Ovary (tissue), 9 donors: ENCODE results near the gene HNF1A. TPM values are rescaled to one million over a fixed set of nuclear protein-coding genes. Genes with fewer than 3 reads are reported as not detected.

Experiments
- DNase-seq, 5 donors: peaks; one replicate each; pipeline ENCODE4 v3.0.0-alpha.2; 2019 to 2020
- H3K27ac ChIP-seq, 2 donors: fragments of 200-600 bp; one replicate each; pipeline versions ENCODE4 v1.5.1 to v1.8.0; 2019 to 2022
- H3K27me3 ChIP-seq: fragments of 200-600 bp; one replicate; pipeline ENCODE4 v1.8.0; 2022
- H3K36me3 ChIP-seq: fragments of 200-600 bp; sonication (generic); one replicate; pipeline ENCODE4 v1.5.1; 2019
- H3K4me1 ChIP-seq: one replicate; pipeline ENCODE4 v1.8.1; 2013; ENCODE audit warnings: mild to moderate bottlenecking, moderate library complexity; ENCODE audit not compliant: insufficient read depth
- H3K4me3 ChIP-seq: fragments of 200-600 bp; sonication (generic); one replicate; pipeline ENCODE4 v1.5.1; 2017
- H3K9me3 ChIP-seq, 2 donors: fragments of 200-600 bp in 1 of 2; sonication (generic) in 1 of 2; one replicate each; pipeline versions ENCODE4 v1.5.1 to v1.8.1; 2013 to 2019; ENCODE audit warnings: mild to moderate bottlenecking in 1 of 2, moderate library complexity in 1 of 2
- EP300 ChIP-seq: sonication (generic); formaldehyde crosslinking; IDR thresholded peaks from one replicate; pipeline ENCODE4 v1.6.1; 2017; ENCODE audit warnings: antibody characterized with exemption
- POLR2A ChIP-seq: fragments of 450-650 bp; IDR thresholded peaks from one replicate; pipeline ENCODE4 v1.6.1; 2017; ENCODE audit warnings: antibody characterized with exemption, mild to moderate bottlenecking, moderate library complexity
- WGBS, 3 donors: extraction: QIAGEN DNeasy Blood & Tissue Kit in 1 of 3; methylation state at CpG; one replicate each; pipeline versions ENCODE4 v1.1.5 to v1.1.7; 2013 to 2017; 5-methylcytosine and 5-hydroxymethylcytosine counted together
- intact Hi-C, 4 donors: fragments of 100-400 bp; cut with DNase I; formaldehyde crosslinking; loops; one replicate each; pipeline versions ENCODE4 v1.11.0 to v1.15.1; 2022 to 2023
- polyA plus RNA-seq, 2 donors: library from polyadenylated mRNA; stranded (reverse); fragments of 200-250 nt in 1 of 2; fragments of 350-450 nt in 1 of 2; fragmentation: Illumina TruSeq in 1 of 2; extraction: RNeasy Lipid Tissue Mini Kit (QIAGEN cat#74804) in 1 of 2; gene quantifications; one replicate each; pipeline ENCODE4 v1.2.3, GENCODE V29; 2013 to 2014
- total RNA-seq, 7 donors: library from RNA; depleted of rRNA in 2 of 7; stranded (reverse); fragments of >200 nt in 2 of 7; fragmentation: NEBNext Ultra II Directional in 3 of 7; extraction: Animal tissue kit (Norgen Biotek cat#: 25700) in 3 of 7; gene quantifications; one replicate each; pipeline versions ENCODE4 v1.1.0 to v1.2.4, GENCODE V29; 2016 to 2023
- TF ChIP-seq, protein P1 (sequence below), 3 donors: fragments of 450-650 bp in 2 of 3; fragments of 200-600 bp in 1 of 3; IDR thresholded peaks; one replicate each; pipeline versions ENCODE4 v1.5.1 to v1.8.0; 2016 to 2022; ENCODE audit warnings: antibody characterized with exemption in 3 of 3, mild to moderate bottlenecking in 1 of 3
- donor health status: DM: no; HTN: no; CAD: no; lungs with moderate emphysema.
- donor health status: DM: no; HTN: no; CAD: no.
- donor health status: Bipolar disorder and iron deficiency.
- donor health status: DM: yes; HTN: yes; CAD: no.
- donor health status: DM: no; HTN: no; CAD: no.
- donor health status: DM: yes; HTN: yes; CAD: no.

The HNF1A gene
- total and polyA plus RNA-seq, 9 donors: 0.10 to 1.4 (median 0.17) TPM; not detected in 5

DNA sequence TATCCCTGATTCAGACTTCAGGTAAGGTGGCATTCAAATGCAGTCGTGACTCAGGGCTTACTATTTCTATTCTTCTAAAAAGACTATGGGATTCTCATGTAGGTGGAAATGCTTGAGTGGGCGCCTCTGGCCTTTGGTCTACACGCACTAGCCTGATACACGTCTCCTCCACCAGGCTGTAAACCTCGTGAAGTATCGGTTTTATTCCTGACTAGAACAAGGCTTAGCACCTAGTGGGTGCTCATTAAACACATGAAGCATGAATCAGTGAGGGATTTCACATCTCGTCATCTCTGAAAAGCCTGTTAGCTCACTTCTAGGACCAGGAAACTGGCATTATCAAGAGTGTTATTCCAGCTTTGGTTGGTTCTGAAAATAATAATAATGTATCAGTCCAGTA lies 17.7 kb upstream of the HNF1A start:
- Histone ChIP-seq H3K36me3 (no peaks in the 10 kb centered on the region), H3K9me3 (no peaks in the 10 kb centered on the region), H3K27ac (no peak overlapping the region), H3K4me1 (no peaks in the 10 kb centered on the region), H3K27me3 (no peaks in the 10 kb centered on the region), H3K4me3 (no peak overlapping the region)
- no peak for DNase-seq
- WGBS, 3 donors: 72 to 80% (median 79%) methylated on average over 7 of the region's 7 CpGs
- TF ChIP-seq POLR2A (no peak), EP300 (no peak)
- TF ChIP-seq, protein P1, sequence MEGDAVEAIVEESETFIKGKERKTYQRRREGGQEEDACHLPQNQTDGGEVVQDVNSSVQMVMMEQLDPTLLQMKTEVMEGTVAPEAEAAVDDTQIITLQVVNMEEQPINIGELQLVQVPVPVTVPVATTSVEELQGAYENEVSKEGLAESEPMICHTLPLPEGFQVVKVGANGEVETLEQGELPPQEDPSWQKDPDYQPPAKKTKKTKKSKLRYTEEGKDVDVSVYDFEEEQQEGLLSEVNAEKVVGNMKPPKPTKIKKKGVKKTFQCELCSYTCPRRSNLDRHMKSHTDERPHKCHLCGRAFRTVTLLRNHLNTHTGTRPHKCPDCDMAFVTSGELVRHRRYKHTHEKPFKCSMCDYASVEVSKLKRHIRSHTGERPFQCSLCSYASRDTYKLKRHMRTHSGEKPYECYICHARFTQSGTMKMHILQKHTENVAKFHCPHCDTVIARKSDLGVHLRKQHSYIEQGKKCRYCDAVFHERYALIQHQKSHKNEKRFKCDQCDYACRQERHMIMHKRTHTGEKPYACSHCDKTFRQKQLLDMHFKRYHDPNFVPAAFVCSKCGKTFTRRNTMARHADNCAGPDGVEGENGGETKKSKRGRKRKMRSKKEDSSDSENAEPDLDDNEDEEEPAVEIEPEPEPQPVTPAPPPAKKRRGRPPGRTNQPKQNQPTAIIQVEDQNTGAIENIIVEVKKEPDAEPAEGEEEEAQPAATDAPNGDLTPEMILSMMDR (IDR thresholded peaks at IDR 0.05): no peak
- intact Hi-C loops: loop anchor here in 2 of 4 donors (10.0 kb wide), 2 partner anchors 316 to 376 kb away; partner anchors contain the start of genes CABP1 (in 1 of the 2) and POP5 (in 1 of the 2)

DNA sequence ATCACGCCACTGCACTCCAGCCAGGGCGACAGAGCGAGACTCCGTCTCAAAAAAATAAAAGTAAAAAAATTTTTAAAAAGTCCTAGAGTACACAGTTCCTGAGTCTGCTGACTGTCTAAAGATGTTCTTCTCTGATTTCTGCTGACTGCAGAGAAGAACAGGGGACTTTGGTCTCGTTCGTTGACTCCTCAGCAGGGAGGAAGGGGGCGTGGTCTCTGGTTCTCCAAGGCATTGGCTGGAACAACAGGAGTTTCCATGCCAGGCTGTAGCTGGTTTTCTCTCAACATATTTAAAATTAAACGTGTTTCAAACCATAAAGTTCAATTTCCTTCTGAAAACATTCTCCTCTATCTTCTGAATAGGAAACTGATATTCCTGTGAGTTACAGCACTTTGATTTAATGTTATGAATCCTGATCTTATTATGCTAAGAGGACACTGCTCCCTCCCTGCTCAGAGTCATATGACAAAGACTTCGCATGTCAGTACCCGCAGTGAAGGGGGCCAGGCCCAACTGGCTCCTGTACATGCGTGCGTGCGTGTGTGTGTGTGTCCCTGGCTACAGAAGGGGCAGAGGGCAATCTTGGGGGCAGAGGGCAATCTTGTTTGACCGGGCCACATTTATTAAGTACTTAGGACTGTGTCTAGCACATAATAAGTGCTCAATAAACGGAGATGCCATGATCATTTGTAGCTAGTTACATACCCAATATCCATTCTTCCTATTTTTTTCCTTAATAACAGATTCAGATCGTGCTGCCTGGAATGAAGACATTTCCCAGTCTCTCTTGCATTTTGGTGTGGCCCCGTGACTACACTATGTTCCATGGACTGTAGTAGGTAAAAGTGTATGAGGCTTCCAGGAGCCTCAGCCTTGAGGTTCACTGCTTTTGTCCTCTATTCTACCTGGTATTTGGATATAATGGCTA lies 16.5 kb upstream of the HNF1A start:
- no peaks in the 10 kb centered on the region for H3K4me1 ChIP-seq
- H3K36me3 ChIP-seq: no peaks in the 10 kb centered on the region
- TF ChIP-seq, protein P1 (IDR thresholded peaks at IDR 0.05): no peak
- TF ChIP-seq POLR2A: no peak
- no peak for TF ChIP-seq EP300
- 67 to 68% (median 68%) methylated on average over 17 of the region's 17 CpGs for WGBS, 3 donors
- DNase-seq: no peak
- H3K27ac ChIP-seq: no peak overlapping the region
- no peaks in the 10 kb centered on the region for H3K27me3 ChIP-seq
- H3K4me3 ChIP-seq: no peak overlapping the region
- intact Hi-C loops: loop anchor here in 2 of 4 donors (10.0 kb wide), 2 partner anchors 317 to 377 kb away; partner anchors contain the start of genes CABP1 (in 1 of the 2) and POP5 (in 1 of the 2)
- no peaks in the 10 kb centered on the region for H3K9me3 ChIP-seq

DNA sequence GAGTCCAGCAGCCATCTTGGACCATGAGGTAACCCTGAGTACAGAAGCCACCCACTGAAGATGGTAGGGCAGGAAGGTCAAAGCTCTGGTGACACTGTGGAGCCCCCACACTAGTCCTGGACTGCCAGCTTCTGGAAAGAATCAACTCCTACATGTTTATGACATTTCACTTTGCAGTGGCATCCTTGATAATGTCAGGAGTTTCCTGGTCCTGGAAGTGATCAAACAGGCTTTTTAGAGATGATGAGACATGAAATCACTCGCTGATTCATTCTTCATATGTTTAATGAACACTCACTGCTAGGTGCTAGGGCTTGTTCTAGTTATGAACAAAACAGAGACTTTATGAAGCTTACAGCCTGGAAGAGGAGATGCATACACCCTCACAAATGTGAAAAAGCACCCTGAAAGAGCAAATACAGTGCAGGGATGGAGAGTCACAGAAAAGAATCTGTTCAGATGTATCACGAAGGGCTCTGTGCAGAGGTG lies 15.8 kb upstream of the HNF1A start:
- H3K9me3 ChIP-seq: no peaks in the 10 kb centered on the region
- no peaks in the 10 kb centered on the region for H3K36me3 ChIP-seq
- H3K27me3 ChIP-seq: no peaks in the 10 kb centered on the region
- no peaks in the 10 kb centered on the region for H3K4me1 ChIP-seq
- 79 to 88% (median 87%) methylated on average over 2 of the region's 2 CpGs for WGBS, 3 donors
- H3K27ac ChIP-seq: no peak overlapping the region
- DNase-seq: no peak
- H3K4me3 ChIP-seq: no peak overlapping the region
- intact Hi-C loops: loop anchor here in 2 of 4 donors (10.0 kb wide), 2 partner anchors 318 to 378 kb away; partner anchors contain the start of genes CABP1 (in 1 of the 2) and POP5 (in 1 of the 2)
- TF ChIP-seq, protein P1 (IDR thresholded peaks at IDR 0.05): no peak
- TF ChIP-seq EP300: no peak

DNA sequence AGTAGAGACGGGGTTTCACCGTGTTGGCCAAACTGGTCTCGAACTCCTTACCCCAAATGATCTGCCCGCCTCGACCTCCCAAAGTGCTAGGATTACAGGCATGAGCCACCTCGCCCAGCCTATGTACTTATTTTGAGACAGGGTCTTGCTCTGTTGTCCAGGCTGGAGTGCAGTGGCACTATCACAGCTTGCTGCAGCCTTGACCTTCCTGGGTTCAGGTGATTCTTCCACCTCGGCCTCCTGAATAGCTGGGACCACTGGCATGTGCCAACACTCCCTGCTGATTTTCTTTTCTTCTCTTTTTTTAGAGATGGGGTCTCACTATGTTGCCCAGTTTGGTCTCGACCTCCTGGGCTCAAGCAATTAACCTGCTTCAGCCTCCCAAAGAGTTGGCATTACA lies 14.0 kb upstream of the HNF1A start:
- DNase-seq: no peak
- TF ChIP-seq EP300 (no peak), POLR2A (no peak)
- TF ChIP-seq, protein P1 (IDR thresholded peaks at IDR 0.05): no peak
- no peaks in the 10 kb centered on the region for H3K9me3 ChIP-seq
- whole genome bisulfite sequencing, 3 donors: 82 to 85% (median 84%) methylated on average over 8 of the region's 8 CpGs
- no peaks in the 10 kb centered on the region for H3K27me3 ChIP-seq
- H3K36me3 ChIP-seq: no peaks in the 10 kb centered on the region
- H3K4me3 ChIP-seq: no peak overlapping the region
- H3K4me1 ChIP-seq: no peaks in the 10 kb centered on the region
- H3K27ac ChIP-seq: no peak overlapping the region
- intact Hi-C loops: loop anchor here in 2 of 4 donors (10.0 kb wide), 2 partner anchors 319 to 379 kb away; partner anchors contain the start of genes CABP1 (in 1 of the 2) and POP5 (in 1 of the 2)
